Thyroid gland (tissue), 4 donors: ENCODE data around the gene MICAL3.

Experiments used
- POLR2A ChIP-seq, 2 donors: fragments of 450-650 bp; IDR thresholded peaks; one replicate each; pipeline ENCODE4 v1.6.1; 2017; ENCODE audit warnings: antibody characterized with exemption in 2 of 2, mild to moderate bottlenecking in 2 of 2, moderate library complexity in 1 of 2
- TF ChIP-seq, protein P1 (sequence below), 6 experiments: fragments of 200-600 bp in 3 of 6; fragments of 450-650 bp in 3 of 6; sonication (generic) in 3 of 6; IDR thresholded peaks; one replicate each; pipeline ENCODE4 v1.5.1; 2016 to 2019; ENCODE audit warnings: antibody characterized with exemption in 6 of 6, mild to moderate bottlenecking in 2 of 6, inconsistent platforms in 1 of 6, moderate library complexity in 1 of 6

DNA sequence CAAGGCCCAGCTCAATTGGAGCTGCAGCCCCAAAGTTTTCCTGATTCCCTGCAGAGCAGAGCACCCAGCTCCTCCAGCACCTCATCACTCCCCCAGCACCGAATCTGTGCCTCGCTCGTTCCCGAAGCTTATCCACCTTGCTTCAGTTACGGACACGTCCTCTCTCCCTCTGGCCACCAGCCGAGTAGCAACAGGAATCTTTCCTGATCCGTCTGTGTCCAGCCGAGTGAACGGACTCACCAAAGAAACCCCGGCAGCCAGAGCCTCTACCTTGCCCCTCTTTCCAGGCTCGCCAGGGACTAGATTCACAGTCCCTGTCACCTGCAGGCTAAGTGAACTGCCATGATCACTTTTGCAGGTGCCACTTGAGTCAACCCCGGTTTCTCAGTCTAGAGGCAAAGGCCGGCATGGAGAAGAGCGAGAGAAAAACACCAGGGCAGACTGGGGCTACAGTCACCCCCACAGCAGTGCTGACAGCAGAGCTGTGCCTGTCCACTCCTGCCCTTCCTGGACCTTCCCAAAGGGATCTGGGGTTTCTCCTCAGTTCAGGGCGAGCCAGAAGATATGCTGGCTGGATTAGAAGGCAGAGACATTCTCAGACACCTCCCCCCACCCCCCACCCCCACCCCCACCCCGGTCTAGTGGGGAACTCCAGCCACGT, 282.4 kb downstream of the MICAL3 start:
- TF ChIP-seq, protein P1, sequence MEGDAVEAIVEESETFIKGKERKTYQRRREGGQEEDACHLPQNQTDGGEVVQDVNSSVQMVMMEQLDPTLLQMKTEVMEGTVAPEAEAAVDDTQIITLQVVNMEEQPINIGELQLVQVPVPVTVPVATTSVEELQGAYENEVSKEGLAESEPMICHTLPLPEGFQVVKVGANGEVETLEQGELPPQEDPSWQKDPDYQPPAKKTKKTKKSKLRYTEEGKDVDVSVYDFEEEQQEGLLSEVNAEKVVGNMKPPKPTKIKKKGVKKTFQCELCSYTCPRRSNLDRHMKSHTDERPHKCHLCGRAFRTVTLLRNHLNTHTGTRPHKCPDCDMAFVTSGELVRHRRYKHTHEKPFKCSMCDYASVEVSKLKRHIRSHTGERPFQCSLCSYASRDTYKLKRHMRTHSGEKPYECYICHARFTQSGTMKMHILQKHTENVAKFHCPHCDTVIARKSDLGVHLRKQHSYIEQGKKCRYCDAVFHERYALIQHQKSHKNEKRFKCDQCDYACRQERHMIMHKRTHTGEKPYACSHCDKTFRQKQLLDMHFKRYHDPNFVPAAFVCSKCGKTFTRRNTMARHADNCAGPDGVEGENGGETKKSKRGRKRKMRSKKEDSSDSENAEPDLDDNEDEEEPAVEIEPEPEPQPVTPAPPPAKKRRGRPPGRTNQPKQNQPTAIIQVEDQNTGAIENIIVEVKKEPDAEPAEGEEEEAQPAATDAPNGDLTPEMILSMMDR (IDR thresholded peaks at IDR 0.05): no peak
- TF ChIP-seq POLR2A (IDR thresholded peaks at IDR 0.05): no peak
